ENCODE measurements around the gene PHF20. TPM values are rescaled to one million over a fixed set of nuclear protein-coding genes. Genes with fewer than 3 reads are reported as not detected.
A peak's percentile ranks its signal among the peaks of the same experiment; 100 is the strongest.

PHF20 gene
- total RNA-seq, 1 donor from 2014 or later, result 26.6 TPM

DNA sequence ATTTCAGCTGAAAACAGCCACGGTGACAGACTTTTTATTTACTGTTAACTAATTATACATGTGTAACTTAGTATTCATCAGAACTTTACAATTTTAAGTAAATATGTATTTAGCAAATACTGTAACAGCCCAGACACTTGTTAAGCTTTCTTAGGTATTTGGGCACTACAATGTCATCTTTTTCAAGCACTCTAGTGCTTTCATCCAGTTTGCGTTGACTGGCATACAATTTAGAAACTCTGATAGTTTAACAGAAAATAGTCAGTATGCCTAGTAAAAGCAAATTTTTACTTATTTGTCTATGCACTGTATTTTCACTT is 40.4 kb upstream of the PHF20 start:
- no peak overlapping the region for H3K4me3 ChIP-seq (ENCODE audit: low read length in 3 of 3)
- no peaks in the 10 kb centered on the region for H3K9me3 ChIP-seq (ENCODE audit: control insufficient read depth in 3 of 3, low read length in 3 of 3)
- H3K27me3 ChIP-seq (ENCODE audit: control insufficient read depth in 3 of 3, insufficient read depth in 3 of 3, low read length in 3 of 3), result no peaks in the 10 kb centered on the region
- H3K9ac ChIP-seq (ENCODE audit: low read depth in 1 of 3, low read length in 3 of 3), result no peak overlapping the region
- peaks cover 49 to 74% (median 70%) of the 10 kb centered on the region in 3 donors for H3K36me3 ChIP-seq (ENCODE audit: control insufficient read depth in 3 of 3, insufficient read depth in 3 of 3, low read length in 3 of 3)
- no peak overlapping the region for H3K27ac ChIP-seq (ENCODE audit: low read depth, low read length)
- H3K4me1 ChIP-seq (ENCODE audit: control insufficient read depth in 3 of 3, insufficient read depth in 3 of 3, low read length in 3 of 3), result peaks cover 15 to 33% (median 27%) of the 10 kb centered on the region in 3 donors

DNA sequence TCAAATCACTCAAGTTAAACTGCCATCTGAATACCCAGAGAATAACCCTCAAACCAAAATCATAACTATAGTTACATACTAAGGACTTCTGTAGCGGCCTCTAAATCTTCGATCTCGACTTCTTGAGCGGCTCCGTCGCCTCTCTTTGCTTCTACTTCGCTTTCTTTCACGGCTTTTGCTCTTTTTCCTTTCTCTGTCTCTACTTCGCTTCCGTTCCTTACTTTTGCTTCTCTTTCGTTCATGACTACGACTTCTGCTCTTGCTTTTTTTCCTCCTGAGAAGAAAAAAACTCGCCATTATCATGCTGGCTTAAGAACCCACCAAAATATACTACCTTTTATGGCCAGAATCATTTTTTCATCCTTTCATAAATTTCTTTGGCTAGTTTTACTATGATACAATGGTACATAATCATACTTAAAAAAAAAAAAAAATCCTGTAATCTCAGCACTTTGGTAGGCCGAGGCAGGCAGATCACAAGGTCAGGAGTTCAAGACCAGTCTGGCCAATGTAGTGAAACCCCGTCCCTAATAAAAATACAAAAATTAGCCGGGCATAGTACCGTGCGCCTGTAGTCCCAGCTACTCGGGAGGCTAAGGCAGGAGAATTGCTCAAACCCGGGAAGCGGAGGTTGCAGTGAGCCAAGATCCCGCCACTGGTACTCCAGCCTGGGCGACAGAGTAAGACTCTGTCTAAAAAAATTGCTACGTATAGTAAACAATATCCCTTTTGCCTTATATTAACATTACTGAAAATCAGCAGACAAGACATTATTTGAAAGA is 39.8 kb upstream of the PHF20 start:
- Histone ChIP-seq H3K9me3 (ENCODE audit: control insufficient read depth in 3 of 3, low read length in 3 of 3) (no peaks in the 10 kb centered on the region), H3K27ac (ENCODE audit: low read depth, low read length) (no peak overlapping the region), H3K36me3 (ENCODE audit: control insufficient read depth in 3 of 3, insufficient read depth in 3 of 3, low read length in 3 of 3) (peaks cover 46 to 72% (median 66%) of the 10 kb centered on the region in 3 donors), H3K4me3 (ENCODE audit: low read length in 3 of 3) (no peak overlapping the region), H3K4me1 (ENCODE audit: control insufficient read depth in 3 of 3, insufficient read depth in 3 of 3, low read length in 3 of 3) (peaks cover 16 to 35% (median 28%) of the 10 kb centered on the region in 3 donors), H3K9ac (ENCODE audit: low read depth in 1 of 3, low read length in 3 of 3) (no peak overlapping the region), H3K27me3 (ENCODE audit: control insufficient read depth in 3 of 3, insufficient read depth in 3 of 3, low read length in 3 of 3) (no peaks in the 10 kb centered on the region)

- no peaks in the 10 kb centered on the region for H3K27me3 ChIP-seq (ENCODE audit: control insufficient read depth in 3 of 3, insufficient read depth in 3 of 3, low read length in 3 of 3)
- peaks cover 16 to 35% (median 28%) of the 10 kb centered on the region in 3 donors for H3K4me1 ChIP-seq (ENCODE audit: control insufficient read depth in 3 of 3, insufficient read depth in 3 of 3, low read length in 3 of 3)
- H3K9me3 ChIP-seq (ENCODE audit: control insufficient read depth in 3 of 3, low read length in 3 of 3), result no peaks in the 10 kb centered on the region
- H3K4me3 ChIP-seq (ENCODE audit: low read length in 3 of 3), result no peak overlapping the region
- H3K36me3 ChIP-seq (ENCODE audit: control insufficient read depth in 3 of 3, insufficient read depth in 3 of 3, low read length in 3 of 3), result peaks cover 44 to 70% (median 69%) of the 10 kb centered on the region in 3 donors
- H3K9ac ChIP-seq (ENCODE audit: low read depth in 1 of 3, low read length in 3 of 3), result no peak overlapping the region
- no peak overlapping the region for H3K27ac ChIP-seq (ENCODE audit: low read depth, low read length)
These were observed 39.2 kb upstream of the PHF20 start for GRCh38 chr20:35732644-35732982.

- H3K9me3 ChIP-seq (ENCODE audit: control insufficient read depth in 3 of 3, low read length in 3 of 3), result no peaks in the 10 kb centered on the region
- no peak overlapping the region for H3K9ac ChIP-seq (ENCODE audit: low read depth in 1 of 3, low read length in 3 of 3)
- H3K27ac ChIP-seq (ENCODE audit: low read depth, low read length), result no peak overlapping the region
- H3K4me1 ChIP-seq (ENCODE audit: control insufficient read depth in 3 of 3, insufficient read depth in 3 of 3, low read length in 3 of 3), result peaks cover 24 to 45% (median 41%) of the 10 kb centered on the region in 3 donors
- H3K36me3 ChIP-seq (ENCODE audit: control insufficient read depth in 3 of 3, insufficient read depth in 3 of 3, low read length in 3 of 3), result peaks cover 42 to 71% (median 70%) of the 10 kb centered on the region in 3 donors
- no peaks in the 10 kb centered on the region for H3K27me3 ChIP-seq (ENCODE audit: control insufficient read depth in 3 of 3, insufficient read depth in 3 of 3, low read length in 3 of 3)
- no peak overlapping the region for H3K4me3 ChIP-seq (ENCODE audit: low read length in 3 of 3)
These were observed 37.4 kb upstream of the PHF20 start for GRCh38 chr20:35734374-35734773.

GRCh38 chr20:35734777-35735649 is 36.8 kb upstream of the PHF20 start:
- Histone ChIP-seq H3K27me3 (ENCODE audit: control insufficient read depth in 3 of 3, insufficient read depth in 3 of 3, low read length in 3 of 3) (no peaks in the 10 kb centered on the region), H3K27ac (ENCODE audit: low read depth, low read length) (no peak overlapping the region), H3K9ac (ENCODE audit: low read depth in 1 of 3, low read length in 3 of 3) (no peak overlapping the region), H3K4me1 (ENCODE audit: control insufficient read depth in 3 of 3, insufficient read depth in 3 of 3, low read length in 3 of 3) (peaks cover 25 to 50% (median 47%) of the 10 kb centered on the region in 3 donors), H3K4me3 (ENCODE audit: low read length in 3 of 3) (no peak overlapping the region), H3K36me3 (ENCODE audit: control insufficient read depth in 3 of 3, insufficient read depth in 3 of 3, low read length in 3 of 3) (peaks cover 44 to 71% (median 69%) of the 10 kb centered on the region in 3 donors), H3K9me3 (ENCODE audit: control insufficient read depth in 3 of 3, low read length in 3 of 3) (no peaks in the 10 kb centered on the region)

- no peak overlapping the region for H3K27ac ChIP-seq (ENCODE audit: low read depth, low read length)
- H3K4me3 ChIP-seq (ENCODE audit: low read length in 3 of 3), result peak overlapping the region in 1 of 3 donors; percentile 19
- peaks cover 44 to 72% (median 68%) of the 10 kb centered on the region in 3 donors for H3K36me3 ChIP-seq (ENCODE audit: control insufficient read depth in 3 of 3, insufficient read depth in 3 of 3, low read length in 3 of 3)
- H3K27me3 ChIP-seq (ENCODE audit: control insufficient read depth in 3 of 3, insufficient read depth in 3 of 3, low read length in 3 of 3), result no peaks in the 10 kb centered on the region
- no peak overlapping the region for H3K9ac ChIP-seq (ENCODE audit: low read depth in 1 of 3, low read length in 3 of 3)
- peaks cover 29 to 55% (median 52%) of the 10 kb centered on the region in 3 donors for H3K4me1 ChIP-seq (ENCODE audit: control insufficient read depth in 3 of 3, insufficient read depth in 3 of 3, low read length in 3 of 3)
- H3K9me3 ChIP-seq (ENCODE audit: control insufficient read depth in 3 of 3, low read length in 3 of 3), result no peaks in the 10 kb centered on the region
These were observed 35.9 kb upstream of the PHF20 start for GRCh38 chr20:35735826-35736470.

DNA sequence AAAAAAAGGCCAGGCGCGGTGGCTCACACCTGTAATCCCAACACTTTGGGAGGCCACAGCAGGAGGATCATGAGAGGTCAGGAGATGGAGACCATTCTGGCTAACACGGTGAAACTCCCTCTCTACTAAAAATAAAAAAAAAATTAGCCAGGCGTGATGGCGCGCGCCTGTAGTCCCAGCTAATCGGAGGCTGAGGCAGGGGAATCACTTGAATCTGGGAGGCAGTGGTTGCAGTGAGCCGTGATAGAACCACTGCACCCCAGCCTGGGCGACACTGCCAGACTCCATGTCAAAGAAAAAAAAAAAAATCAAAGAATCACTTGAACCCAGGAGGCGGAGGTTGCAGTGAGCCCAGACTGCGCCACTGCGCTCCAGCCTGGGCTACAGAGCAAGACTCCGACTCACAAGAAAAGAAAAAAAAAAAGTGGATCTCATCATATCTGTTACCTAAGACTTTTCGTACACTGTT is 33.9 kb upstream of the PHF20 start:
- H3K9ac ChIP-seq (ENCODE audit: low read depth in 1 of 3, low read length in 3 of 3), result no peak overlapping the region
- H3K9me3 ChIP-seq (ENCODE audit: control insufficient read depth in 3 of 3, low read length in 3 of 3), result no peaks in the 10 kb centered on the region
- no peak overlapping the region for H3K4me3 ChIP-seq (ENCODE audit: low read length in 3 of 3)
- H3K27me3 ChIP-seq (ENCODE audit: control insufficient read depth in 3 of 3, insufficient read depth in 3 of 3, low read length in 3 of 3), result no peaks in the 10 kb centered on the region
- H3K36me3 ChIP-seq (ENCODE audit: control insufficient read depth in 3 of 3, insufficient read depth in 3 of 3, low read length in 3 of 3), result peaks cover 31 to 56% (median 55%) of the 10 kb centered on the region in 3 donors
- H3K4me1 ChIP-seq (ENCODE audit: control insufficient read depth in 3 of 3, insufficient read depth in 3 of 3, low read length in 3 of 3), result peaks cover 25 to 52% (median 45%) of the 10 kb centered on the region in 3 donors
- no peak overlapping the region for H3K27ac ChIP-seq (ENCODE audit: low read depth, low read length)

DNA sequence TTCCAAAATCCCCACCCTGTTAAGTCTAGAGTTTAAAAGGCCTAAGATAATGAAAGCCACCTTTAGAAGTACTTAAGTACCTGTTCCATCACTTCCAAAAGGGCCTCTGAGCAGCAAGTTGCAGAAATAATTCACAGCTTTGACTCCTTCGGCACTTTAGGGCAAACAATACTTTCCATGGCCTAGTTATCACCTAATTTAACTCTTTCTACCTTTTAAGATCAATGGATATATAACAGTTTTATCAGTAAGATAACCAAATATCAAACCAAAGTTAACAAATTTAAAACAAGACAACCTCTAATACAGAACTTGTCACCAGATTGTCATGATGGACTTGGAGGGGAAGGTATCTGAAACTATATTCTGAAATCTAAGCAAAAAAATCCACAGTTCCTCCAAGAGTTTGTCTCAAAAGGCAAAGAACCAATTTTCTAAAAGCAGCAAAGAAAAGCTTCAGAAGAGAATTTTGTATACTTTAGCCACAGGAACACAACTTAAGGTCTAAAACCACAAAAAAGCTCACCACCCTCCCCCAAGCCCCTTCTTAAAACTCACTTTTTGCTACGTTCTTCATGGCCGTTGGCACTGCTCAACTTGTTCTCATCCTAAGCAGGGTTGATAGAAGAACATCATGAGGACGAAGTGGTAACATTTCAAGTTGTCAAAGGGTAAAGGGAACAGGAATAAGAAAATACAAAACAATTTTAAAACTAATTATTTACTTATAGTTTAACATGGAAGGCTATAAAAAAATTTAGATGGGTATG is 33.2 kb upstream of the PHF20 start:
- no peak overlapping the region for H3K9ac ChIP-seq (ENCODE audit: low read depth in 1 of 3, low read length in 3 of 3)
- no peak overlapping the region for H3K4me3 ChIP-seq (ENCODE audit: low read length in 3 of 3)
- H3K36me3 ChIP-seq (ENCODE audit: control insufficient read depth in 3 of 3, insufficient read depth in 3 of 3, low read length in 3 of 3), result peaks cover 30 to 50% (median 48%) of the 10 kb centered on the region in 3 donors
- peaks cover 25 to 47% (median 40%) of the 10 kb centered on the region in 3 donors for H3K4me1 ChIP-seq (ENCODE audit: control insufficient read depth in 3 of 3, insufficient read depth in 3 of 3, low read length in 3 of 3)
- no peaks in the 10 kb centered on the region for H3K9me3 ChIP-seq (ENCODE audit: control insufficient read depth in 3 of 3, low read length in 3 of 3)
- H3K27ac ChIP-seq (ENCODE audit: low read depth, low read length), result no peak overlapping the region
- H3K27me3 ChIP-seq (ENCODE audit: control insufficient read depth in 3 of 3, insufficient read depth in 3 of 3, low read length in 3 of 3), result no peaks in the 10 kb centered on the region

All from skeletal muscle tissue (tissue), 4 donors.